ENCODE results near the gene KRTAP5-3. TPM values are rescaled to one million over a fixed set of nuclear protein-coding genes. Genes with fewer than 3 reads are reported as not detected.

The KRTAP5-3 gene
- total and polyA plus RNA-seq, 4 donors: not detected

DNA sequence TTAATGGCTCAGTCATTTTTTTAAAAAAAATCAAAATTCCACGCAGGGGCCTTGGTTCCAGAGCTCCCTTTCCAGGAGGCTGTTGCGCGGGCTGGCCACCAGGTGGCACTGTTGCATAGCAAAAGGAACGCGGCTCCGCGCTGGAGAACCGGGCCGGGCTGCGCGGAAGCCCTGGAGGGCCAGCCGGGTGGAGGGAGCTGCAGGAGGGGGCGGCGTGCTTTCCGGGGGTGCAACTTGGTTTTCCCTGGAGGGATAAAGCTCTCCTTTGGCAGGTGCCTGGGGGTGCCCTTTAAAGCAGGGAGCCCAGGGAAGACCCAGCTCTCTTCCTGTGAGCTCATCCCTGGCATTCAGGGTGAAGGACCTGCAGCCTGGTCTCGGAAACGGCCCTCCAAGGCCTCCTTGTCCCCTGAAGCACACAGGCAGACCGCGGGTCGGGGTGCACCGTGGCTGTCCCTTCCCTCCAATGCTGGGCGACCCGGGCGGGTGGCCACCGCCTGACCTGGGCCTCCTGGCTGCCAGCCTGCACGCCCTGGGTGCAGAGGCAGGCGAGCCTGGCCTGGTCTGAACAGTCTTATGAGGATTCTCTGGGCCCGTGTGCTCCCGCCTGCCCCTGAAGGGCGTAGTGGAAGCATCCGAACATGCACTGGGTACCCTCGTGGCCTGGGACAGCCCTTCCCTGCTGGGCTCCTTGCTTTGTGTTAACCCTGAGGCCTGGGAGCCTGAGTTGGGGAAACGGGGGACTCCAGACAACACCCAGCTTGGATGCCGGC is 44.7 kb upstream of the KRTAP5-3 start:
- peak; percentile 97 for TF ChIP-seq CTCF (IDR thresholded peaks at IDR 0.05; ENCODE audit: control extremely low read depth, extremely low read depth)
- ATAC-seq (ENCODE audit: insufficient read depth, low FRiP score) (peak; percentile 82), DNase-seq (peak; percentile 72 to 81 (median 72))
- H3K36me3 ChIP-seq (ENCODE audit: control insufficient read depth in 4 of 4, insufficient read depth in 4 of 4, low read length in 4 of 4): no peaks in the 10 kb centered on the region
- 35 to 39% methylated on average over 34 of the region's 34 CpGs for WGBS, 2 donors
- no peak overlapping the region for H3K9ac ChIP-seq (ENCODE audit: insufficient read depth in 1 of 2, low read length in 2 of 2)
- H3K27ac ChIP-seq (ENCODE audit: low read depth in 1 of 2, low read length in 1 of 2): no peak overlapping the region
- no peaks in the 10 kb centered on the region for H3K9me3 ChIP-seq (ENCODE audit: control insufficient read depth in 4 of 4, insufficient read depth in 3 of 4, low read length in 3 of 4)
- peaks cover 0 to 34% (median 8%) of the 10 kb centered on the region in 5 donors for H3K4me1 ChIP-seq (ENCODE audit: control insufficient read depth in 5 of 5, insufficient read depth in 5 of 5, low read length in 5 of 5)
- H3K4me3 ChIP-seq: no peak overlapping the region
- no peaks in the 10 kb centered on the region for H3K27me3 ChIP-seq (ENCODE audit: control insufficient read depth in 3 of 3, insufficient read depth in 3 of 3, low read length in 2 of 3)

DNA sequence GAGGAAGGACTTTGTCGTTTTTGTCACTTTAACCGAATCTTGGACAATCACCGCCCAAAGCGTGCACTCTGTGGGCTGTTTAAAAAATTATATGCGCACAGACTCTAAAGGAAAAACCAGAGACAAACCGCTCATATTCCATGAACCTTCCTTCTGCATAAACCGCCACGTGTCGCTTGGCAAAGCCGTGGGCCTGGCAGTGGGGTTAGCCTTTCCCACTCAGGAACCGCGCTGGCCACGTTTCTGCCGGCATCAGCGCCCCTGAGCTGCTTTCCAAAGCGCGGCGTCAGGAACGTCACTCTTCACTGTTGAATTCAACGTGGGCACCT is 44.1 kb upstream of the KRTAP5-3 start:
- no peak overlapping the region for H3K27ac ChIP-seq (ENCODE audit: low read depth in 1 of 2, low read length in 1 of 2)
- no peaks in the 10 kb centered on the region for H3K9me3 ChIP-seq (ENCODE audit: control insufficient read depth in 4 of 4, insufficient read depth in 3 of 4, low read length in 3 of 4)
- peaks cover 0 to 34% (median 8%) of the 10 kb centered on the region in 5 donors for H3K4me1 ChIP-seq (ENCODE audit: control insufficient read depth in 5 of 5, insufficient read depth in 5 of 5, low read length in 5 of 5)
- H3K27me3 ChIP-seq (ENCODE audit: control insufficient read depth in 3 of 3, insufficient read depth in 3 of 3, low read length in 2 of 3): no peaks in the 10 kb centered on the region
- no peak overlapping the region for H3K4me3 ChIP-seq
- ATAC-seq (ENCODE audit: insufficient read depth, low FRiP score) (no peak), DNase-seq (no peak)
- no peak for TF ChIP-seq CTCF (IDR thresholded peaks at IDR 0.05; ENCODE audit: control extremely low read depth, extremely low read depth)
- no peak overlapping the region for H3K9ac ChIP-seq (ENCODE audit: insufficient read depth in 1 of 2, low read length in 2 of 2)
- 51 to 59% methylated on average over 20 of the region's 20 CpGs for WGBS, 2 donors
- no peaks in the 10 kb centered on the region for H3K36me3 ChIP-seq (ENCODE audit: control insufficient read depth in 4 of 4, insufficient read depth in 4 of 4, low read length in 4 of 4)

DNA sequence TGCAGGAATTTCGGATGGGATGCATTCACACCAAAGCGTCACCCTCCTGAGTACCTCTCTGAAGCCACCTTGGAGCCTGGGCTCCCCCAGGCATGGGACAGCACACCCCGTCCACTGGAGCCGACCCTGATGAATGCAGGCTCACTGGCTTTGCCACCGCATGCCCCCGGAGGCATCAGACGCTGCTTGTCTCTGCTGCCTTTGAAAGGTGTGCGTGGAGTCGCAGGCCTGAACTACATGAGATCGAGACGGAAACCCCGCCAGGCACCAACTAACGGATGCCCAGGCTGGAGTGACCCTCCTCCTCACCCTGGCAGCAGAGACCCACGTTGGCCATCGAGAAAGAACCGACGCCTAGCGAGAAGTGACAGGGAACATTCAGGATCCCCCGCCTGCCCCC is 43.8 kb upstream of the KRTAP5-3 start:
- H3K4me1 ChIP-seq (ENCODE audit: control insufficient read depth in 5 of 5, insufficient read depth in 5 of 5, low read length in 5 of 5): peaks cover 0 to 34% (median 8%) of the 10 kb centered on the region in 5 donors
- no peaks in the 10 kb centered on the region for H3K36me3 ChIP-seq (ENCODE audit: control insufficient read depth in 4 of 4, insufficient read depth in 4 of 4, low read length in 4 of 4)
- no peak overlapping the region for H3K4me3 ChIP-seq
- no peak overlapping the region for H3K27ac ChIP-seq (ENCODE audit: low read depth in 1 of 2, low read length in 1 of 2)
- no peaks in the 10 kb centered on the region for H3K27me3 ChIP-seq (ENCODE audit: control insufficient read depth in 3 of 3, insufficient read depth in 3 of 3, low read length in 2 of 3)
- no peak for ATAC-seq (ENCODE audit: insufficient read depth, low FRiP score)
- 83 to 89% methylated on average over 19 of the region's 19 CpGs for WGBS, 2 donors
- no peak for TF ChIP-seq CTCF (IDR thresholded peaks at IDR 0.05; ENCODE audit: control extremely low read depth, extremely low read depth)
- H3K9ac ChIP-seq (ENCODE audit: insufficient read depth in 1 of 2, low read length in 2 of 2): no peak overlapping the region
- no peak for DNase-seq
- no peaks in the 10 kb centered on the region for H3K9me3 ChIP-seq (ENCODE audit: control insufficient read depth in 4 of 4, insufficient read depth in 3 of 4, low read length in 3 of 4)
